GM19452 (cell line): ENCODE results near the gene SETDB2.
"Not testable (repeated sequence)": the region's sequence is repeated elsewhere in the genome, so short reads cannot be mapped to it uniquely, and the experiment has no call there.

ENCODE experiments used
- ATAC-seq: cut with Tn5 transposase; IDR thresholded peaks from one replicate; pipeline ENCODE4 v1.9.1; 2021; ENCODE audit not compliant: unreplicated experiment

Gene SETDB2

GRCh38 chr13:49464621-49465325, 20.7 kb downstream of the SETDB2 start:
- no peak for ATAC-seq

- no peak for ATAC-seq
These were observed 22.3 kb downstream of the SETDB2 start for GRCh38 chr13:49466292-49466838.

GRCh38 chr13:49472186-49472585, 28.1 kb downstream of the SETDB2 start:
- ATAC-seq = no peak

- ATAC-seq = no peak
These were observed 32.5 kb downstream of the SETDB2 start for GRCh38 chr13:49476529-49476928.

- ATAC-seq = no peak
These were observed 37.7 kb downstream of the SETDB2 start for GRCh38 chr13:49481788-49482187.

GRCh38 chr13:49488563-49488962, 44.5 kb downstream of the SETDB2 start:
- no peak for ATAC-seq

GRCh38 chr13:49494645-49495044, 50.6 kb downstream of the SETDB2 start:
- ATAC-seq = no peak

- peak; percentile 82 for ATAC-seq
These were observed 52.0 kb downstream of the SETDB2 start, which contains the start of gene PHF11 for GRCh38 chr13:49495783-49496762. Gene PHF11 (plus strand): TSS chr13:49495953. CDS start chr13:49496002, 49 bp downstream.

- ATAC-seq = not testable (repeated sequence)
These were observed 52.8 kb downstream of the SETDB2 start for GRCh38 chr13:49496837-49497236.

GRCh38 chr13:49497272-49497671, 53.2 kb downstream of the SETDB2 start:
- no peak for ATAC-seq

- no peak for ATAC-seq
These were observed 54.1 kb downstream of the SETDB2 start for GRCh38 chr13:49498206-49498605.

- no peak for ATAC-seq
These were observed 56.0 kb downstream of the SETDB2 start for GRCh38 chr13:49499889-49500660.

- ATAC-seq = no peak
These were observed 58.9 kb downstream of the SETDB2 start for GRCh38 chr13:49502954-49503353.

- ATAC-seq = no peak
These were observed 59.9 kb downstream of the SETDB2 start for GRCh38 chr13:49503951-49504350.

GRCh38 chr13:49512578-49512977, 68.5 kb downstream of the SETDB2 start:
- no peak for ATAC-seq

GRCh38 chr13:49516467-49516866, 72.4 kb downstream of the SETDB2 start:
- no peak for ATAC-seq

- ATAC-seq = no peak
These were observed 73.4 kb downstream of the SETDB2 start for GRCh38 chr13:49517461-49517860.

- no peak for ATAC-seq
These were observed 77.2 kb downstream of the SETDB2 start for GRCh38 chr13:49521224-49521623.

GRCh38 chr13:49524740-49525501, 80.8 kb downstream of the SETDB2 start:
- ATAC-seq = no peak

GRCh38 chr13:49527123-49527522, 83.0 kb downstream of the SETDB2 start:
- no peak for ATAC-seq
